Umbilical cord (tissue), 2 donors: ENCODE data around the gene DNAL4. TPM values are rescaled to one million over a fixed set of nuclear protein-coding genes. Genes with fewer than 3 reads are reported as not detected.
A peak's percentile ranks its signal among the peaks of the same experiment; 100 is the strongest.

ENCODE experiments used
- DNase-seq: peaks from one replicate; pipeline ENCODE4 v3.0.0-alpha.2; 2015; ENCODE audit warnings: low spot score
- total RNA-seq: library from RNA; depleted of rRNA; stranded (reverse); fragments of >200 nt; gene quantifications from one replicate; pipeline ENCODE4 v1.2.3, GENCODE V29; 2014; ENCODE audit warnings: low replicate concordance; ENCODE audit not compliant: insufficient read depth

DNAL4 gene
- total RNA-seq, 1 donor from 2014 or later, result 9.9 TPM

- DNase-seq, result no peak
These were observed 34.9 kb downstream of the DNAL4 start for GRCh38 chr22:38759005-38759404.

- DNase-seq, result no peak
These were observed 35.5 kb downstream of the DNAL4 start for GRCh38 chr22:38758276-38758945.

- no peak for DNase-seq
These were observed 36.5 kb downstream of the DNAL4 start for GRCh38 chr22:38757464-38757757.

- no peak for DNase-seq
These were observed 37.1 kb downstream of the DNAL4 start for GRCh38 chr22:38756711-38757463.

- peak; percentile 91 for DNase-seq
These were observed 37.9 kb downstream of the DNAL4 start, which contains the start of gene SUN2 for GRCh38 chr22:38755911-38756532. Gene SUN2, minus strand, starts transcription at chr22:38755998. Its CDS starts 3,370 bp downstream, at chr22:38752628.

GRCh38 chr22:38755155-38755910, 38.6 kb downstream of the DNAL4 start:
- peak; percentile 78 for DNase-seq

GRCh38 chr22:38754751-38755154, 39.2 kb downstream of the DNAL4 start:
- DNase-seq, result peak; percentile 34

GRCh38 chr22:38753948-38754750, 39.8 kb downstream of the DNAL4 start:
- peak; percentile 59 for DNase-seq

GRCh38 chr22:38751422-38752346, 42.3 kb downstream of the DNAL4 start:
- DNase-seq, result no peak

GRCh38 chr22:38751066-38751421, 42.9 kb downstream of the DNAL4 start:
- DNase-seq, result no peak

- no peak for DNase-seq
These were observed 43.3 kb downstream of the DNAL4 start for GRCh38 chr22:38750638-38751037.

GRCh38 chr22:38750104-38750503, 43.8 kb downstream of the DNAL4 start:
- no peak for DNase-seq

- DNase-seq, result peak; percentile 25
These were observed 45.3 kb downstream of the DNAL4 start for GRCh38 chr22:38748487-38749136.

- DNase-seq, result no peak
These were observed 48.1 kb downstream of the DNAL4 start for GRCh38 chr22:38745676-38746460.

GRCh38 chr22:38744981-38745380, 49.0 kb downstream of the DNAL4 start:
- DNase-seq, result no peak

GRCh38 chr22:38742176-38742942, 51.6 kb downstream of the DNAL4 start:
- DNase-seq, result no peak

GRCh38 chr22:38741576-38741975, 52.4 kb downstream of the DNAL4 start:
- no peak for DNase-seq

GRCh38 chr22:38741166-38741565, 52.8 kb downstream of the DNAL4 start:
- DNase-seq, result no peak
